GM12878 (cell line): ENCODE measurements around the gene EMP2. TPM values are rescaled to one million over a fixed set of nuclear protein-coding genes. Genes with fewer than 3 reads are reported as not detected.

Source experiments
- ATAC-seq: fragments of 200-7000 bp; cut with Tn5 transposase; 3 replicates; pipeline ENCODE4 v1.9.1; 2020; ENCODE audit warnings: mild to moderate bottlenecking, moderate library complexity
- BruUV-seq: library from RNA; stranded (reverse); fragments of 400-500 nt; replicated peaks from 2 replicates; lab custom pipeline; 2021; lab: Mats Ljungman, UMichigan
- CTCF ChIA-PET: fragments of 300-600 bp; sonication (Branson Sonifier 250); formaldehyde crosslinking; extraction: SDS; loops from one replicate; lab custom pipeline; 2021; ENCODE audit warnings: inconsistent platforms; lab: Yijun Ruan, JAX
- POLR2A ChIA-PET: fragments of 350-600 bp; formaldehyde crosslinking; extraction: SDS; loops from one replicate; lab custom pipeline; 2021; ENCODE audit warnings: inconsistent platforms; lab: Charles Lee
- RAD21 ChIA-PET: fragments of 300-600 bp; sonication (Branson Sonifier 250); formaldehyde crosslinking; loops from one replicate; lab custom pipeline; 2023; ENCODE audit warnings: antibody characterized with exemption; ENCODE audit not compliant: unreplicated experiment; lab: Charles Lee
- SMC1A ChIA-PET: fragments of 300-600 bp; sonication (Branson Sonifier 250); formaldehyde crosslinking; loops from one replicate; lab custom pipeline; 2023; ENCODE audit not compliant: unreplicated experiment, uncharacterized antibody; lab: Charles Lee
- DNase-seq: peaks from one replicate; pipeline ENCODE4 v3.0.0-alpha.2; 2011; ENCODE audit warnings: low read depth, low spot score
- FAIRE-seq: peaks from 3 replicates; lab custom pipeline; 2011; peaks lifted over from hg19 to GRCh38; lab: Jason Lieb, UNC
- H2AFZ ChIP-seq: 2 replicates; pipeline ENCODE4 v1.6.0; 2011; ENCODE audit warnings: low read depth, low read length, control low read depth; ENCODE audit not compliant: control insufficient read depth
- H3K27ac ChIP-seq: 2 replicates; pipeline ENCODE4 v1.5.1; 2011; ENCODE audit warnings: control low read depth; ENCODE audit not compliant: control insufficient read depth, insufficient read depth
- H3K27me3 ChIP-seq, 2 experiments: replicated peaks in 1 of 2; 2 replicates each; pipeline versions ENCODE4 v1.6.0 to v1.6.1; 2011; ENCODE audit warnings: low read length in 1 of 2; ENCODE audit not compliant: control insufficient read depth in 2 of 2, insufficient read depth in 2 of 2
- H3K36me3 ChIP-seq, 2 experiments: 2 replicates each; pipeline ENCODE4 v1.5.1; 2011; ENCODE audit warnings: low read length in 1 of 2; ENCODE audit not compliant: control insufficient read depth in 2 of 2, insufficient read depth in 2 of 2
- H3K4me1 ChIP-seq: 2 replicates; pipeline ENCODE4 v1.6.1; 2011; ENCODE audit warnings: mild to moderate bottlenecking, low read length, moderate library complexity, mixed read lengths; ENCODE audit not compliant: control insufficient read depth, insufficient read depth
- H3K4me2 ChIP-seq: 2 replicates; pipeline ENCODE4 v1.6.0; 2011; ENCODE audit warnings: control low read depth; ENCODE audit not compliant: control insufficient read depth, insufficient read depth
- H3K4me3 ChIP-seq: fragments of 200-600 bp; sonication (generic); 2 replicates; pipeline ENCODE4 v1.5.1; 2016
- H3K79me2 ChIP-seq: 2 replicates; pipeline ENCODE4 v1.6.0; 2011; ENCODE audit warnings: low read length; ENCODE audit not compliant: control insufficient read depth, insufficient read depth
- H3K9ac ChIP-seq: 2 replicates; pipeline ENCODE4 v1.8.0; 2011; ENCODE audit warnings: low read length, control low read depth, mixed read lengths; ENCODE audit not compliant: control insufficient read depth, insufficient read depth
- H3K9me3 ChIP-seq: replicated peaks from 3 replicates; pipeline ENCODE4 v1.5.1; 2011; ENCODE audit warnings: mild to moderate bottlenecking, low read length; ENCODE audit not compliant: control insufficient read depth, insufficient read depth
- H4K20me1 ChIP-seq: 2 replicates; pipeline ENCODE4 v1.6.0; 2011; ENCODE audit not compliant: control insufficient read depth, insufficient read depth
- CHD1 ChIP-seq: IDR thresholded peaks from 2 replicates; pipeline ENCODE4 v1.6.1; 2012; ENCODE audit warnings: low read depth, low read length, improper control_type of control experiment
- ETV6 ChIP-seq, 2 experiments: fragments of 450-650 bp in 1 of 2; IDR thresholded peaks in 1 of 2; conservative IDR thresholded peaks in 1 of 2; 2 replicates each; pipeline ENCODE4 v1.6.1; 2014; ENCODE audit warnings: antibody characterized with exemption in 1 of 2, borderline replicate concordance in 1 of 2, low read depth in 1 of 2, mild to moderate bottlenecking in 1 of 2, moderate library complexity in 1 of 2
- IRF4 ChIP-seq: IDR thresholded peaks from 2 replicates; pipeline ENCODE4 v1.6.1; 2011; ENCODE audit warnings: low read depth, low read length
- JUNB ChIP-seq: IDR thresholded peaks from 2 replicates; pipeline ENCODE4 v1.6.1; 2016; ENCODE audit warnings: antibody characterized with exemption, mild to moderate bottlenecking
- KAT2A ChIP-seq: conservative IDR thresholded peaks from 2 replicates; pipeline ENCODE4 v1.6.1; 2011; ENCODE audit warnings: low read depth, low read length; ENCODE audit not compliant: control insufficient read depth
- RAD21 ChIP-seq: IDR thresholded peaks from 2 replicates; pipeline ENCODE4 v1.6.1; 2011; ENCODE audit warnings: mild to moderate bottlenecking, low read depth, low read length, moderate library complexity; ENCODE audit not compliant: insufficient read depth
- RELA ChIP-seq: fragments of 450-650 bp; IDR thresholded peaks from 2 replicates; pipeline ENCODE4 v1.8.0; 2014; ENCODE audit warnings: borderline replicate concordance; ENCODE audit not compliant: partially characterized antibody
- ZNF622 ChIP-seq: fragments of 450-650 bp; IDR thresholded peaks from 2 replicates; pipeline ENCODE4 v1.6.1; 2017; ENCODE audit warnings: mild to moderate bottlenecking, inconsistent platforms
- WGBS: methylation state at CpG from one replicate; pipeline ENCODE4 v1.1.6; 2016; ENCODE audit warnings: low lambda C conversion rate; ENCODE audit not compliant: insufficient replicate concordance, insufficient coverage; ENCODE audit errors: missing lambda C conversion rate; 5-methylcytosine and 5-hydroxymethylcytosine counted together
- in situ Hi-C: fragments of 300-500 bp; cut with MboI; formaldehyde crosslinking; loops from 9 replicates; pipeline ENCODE4 v1.14.3; 2018; ENCODE audit warnings: mixed read lengths
- intact Hi-C: fragments of 100-400 bp; cut with micrococcal nuclease; formaldehyde crosslinking; loops from one replicate; pipeline ENCODE4 v1.14.2; 2022; ENCODE audit not compliant: unreplicated experiment
- polyA plus RNA-seq, 11 experiments: library from polyadenylated mRNA; depleted of rRNA in 4 of 11; unstranded in 6 of 11; stranded (reverse) in 5 of 11; fragments of >200 nt; fragmentation: Nextera tagmentation in 4 of 11; fragmentation: Illumina TruSeq in 1 of 11; extraction: Ambion mirVana in 4 of 11; extraction: Trizol in 1 of 11; gene quantifications; 1 replicate in 1 of 11; 2 replicates in 10 of 11; pipeline versions ENCODE4 v1.2.1 to v1.2.3, GENCODE V29; 2011 to 2016; ENCODE audit warnings: inconsistent platforms in 2 of 11, missing spikeins in 2 of 11, low read depth in 1 of 11
- total RNA-seq, 4 experiments: library from RNA; depleted of rRNA in 3 of 4; stranded (reverse); fragments of >200 nt in 3 of 4; fragmentation: Illumina TruSeq in 1 of 4; extraction: Trizol in 1 of 4; gene quantifications; 2 replicates each; pipeline versions ENCODE4 v1.2.1 to v1.2.3, GENCODE V29; 2013 to 2021
- TF ChIP-seq, protein P1 (sequence below): fragments of 450-650 bp; formaldehyde crosslinking; IDR thresholded peaks from 2 replicates; pipeline ENCODE4 v1.5.0; 2022; ENCODE audit warnings: mild to moderate bottlenecking, missing genetic modification characterization
- TF ChIP-seq, protein P2 (sequence below), 3 experiments: IDR thresholded peaks in 2 of 3; conservative IDR thresholded peaks in 1 of 3; 2 replicates each; pipeline ENCODE4 v1.5.1; 2011; ENCODE audit warnings: low read depth in 3 of 3, low read length in 3 of 3, mild to moderate bottlenecking in 3 of 3, control low read depth in 2 of 3, moderate library complexity in 2 of 3, inconsistent platforms in 1 of 3, mixed read lengths in 1 of 3; ENCODE audit not compliant: control insufficient read depth in 2 of 3, insufficient read depth in 1 of 3; ENCODE audit errors: extremely low read depth in 1 of 3
- TF ChIP-seq, protein P3 (sequence below): fragments of 450-650 bp; formaldehyde crosslinking; IDR thresholded peaks from 2 replicates; pipeline ENCODE4 v1.4.0; 2020; ENCODE audit warnings: mild to moderate bottlenecking, moderate library complexity

Gene EMP2
- total and polyA plus RNA-seq, 10 of the 15 experiments (the other 5 are each of a cell fraction or from before 2014, with no cell fraction given) = 0.41 to 10.4 (median 3.8) TPM

DNA sequence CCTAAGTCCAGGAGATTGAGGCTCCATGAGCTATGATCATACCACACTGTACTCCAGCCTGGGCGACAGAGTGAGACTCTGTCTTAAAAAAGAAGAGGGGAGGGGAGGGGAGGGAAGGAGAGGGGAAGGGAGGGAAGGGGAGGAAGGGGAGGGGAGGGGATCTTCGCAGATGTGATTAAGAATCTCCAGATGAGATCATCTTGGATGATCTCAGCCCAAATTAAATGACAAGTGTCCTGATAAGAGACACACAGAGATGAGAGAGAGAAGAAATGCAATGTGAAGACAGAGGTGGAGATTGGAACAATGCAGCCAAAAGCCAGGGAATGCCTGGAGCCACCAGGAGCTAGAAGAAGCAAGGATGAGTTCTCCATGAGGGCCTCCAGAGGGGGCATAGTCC is 70.1 kb downstream of the EMP2 start (continued):
- TF ChIP-seq, protein P1, sequence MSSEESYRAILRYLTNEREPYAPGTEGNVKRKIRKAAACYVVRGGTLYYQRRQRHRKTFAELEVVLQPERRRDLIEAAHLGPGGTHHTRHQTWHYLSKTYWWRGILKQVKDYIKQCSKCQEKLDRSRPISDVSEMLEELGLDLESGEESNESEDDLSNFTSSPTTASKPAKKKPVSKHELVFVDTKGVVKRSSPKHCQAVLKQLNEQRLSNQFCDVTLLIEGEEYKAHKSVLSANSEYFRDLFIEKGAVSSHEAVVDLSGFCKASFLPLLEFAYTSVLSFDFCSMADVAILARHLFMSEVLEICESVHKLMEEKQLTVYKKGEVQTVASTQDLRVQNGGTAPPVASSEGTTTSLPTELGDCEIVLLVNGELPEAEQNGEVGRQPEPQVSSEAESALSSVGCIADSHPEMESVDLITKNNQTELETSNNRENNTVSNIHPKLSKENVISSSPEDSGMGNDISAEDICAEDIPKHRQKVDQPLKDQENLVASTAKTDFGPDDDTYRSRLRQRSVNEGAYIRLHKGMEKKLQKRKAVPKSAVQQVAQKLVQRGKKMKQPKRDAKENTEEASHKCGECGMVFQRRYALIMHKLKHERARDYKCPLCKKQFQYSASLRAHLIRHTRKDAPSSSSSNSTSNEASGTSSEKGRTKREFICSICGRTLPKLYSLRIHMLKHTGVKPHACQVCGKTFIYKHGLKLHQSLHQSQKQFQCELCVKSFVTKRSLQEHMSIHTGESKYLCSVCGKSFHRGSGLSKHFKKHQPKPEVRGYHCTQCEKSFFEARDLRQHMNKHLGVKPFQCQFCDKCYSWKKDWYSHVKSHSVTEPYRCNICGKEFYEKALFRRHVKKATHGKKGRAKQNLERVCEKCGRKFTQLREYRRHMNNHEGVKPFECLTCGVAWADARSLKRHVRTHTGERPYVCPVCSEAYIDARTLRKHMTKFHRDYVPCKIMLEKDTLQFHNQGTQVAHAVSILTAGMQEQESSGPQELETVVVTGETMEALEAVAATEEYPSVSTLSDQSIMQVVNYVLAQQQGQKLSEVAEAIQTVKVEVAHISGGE (CRISPR knock-in tag) = no peak

DNA sequence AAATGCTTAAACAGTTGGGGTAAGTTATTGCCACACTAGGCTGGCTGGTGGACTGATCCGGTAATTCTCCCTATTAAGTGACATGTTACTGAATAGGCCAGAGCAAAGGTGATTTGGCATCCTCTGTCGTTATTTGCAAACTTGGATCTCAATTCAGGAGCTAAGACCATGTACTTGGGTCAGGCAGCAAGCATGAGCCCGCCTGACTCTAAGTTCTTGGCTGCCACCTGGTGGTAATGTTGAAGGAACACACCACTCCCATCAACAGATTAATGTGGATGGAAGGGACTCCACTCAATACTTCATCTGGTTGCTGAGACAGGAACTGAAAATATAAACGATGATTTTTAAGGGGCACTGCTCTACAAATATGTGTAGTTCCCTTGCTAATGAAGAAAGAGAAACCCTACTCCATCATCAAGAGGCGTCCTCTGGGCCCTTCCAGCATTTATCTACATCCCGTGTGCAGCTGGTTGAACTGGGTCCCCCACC is 70.8 kb downstream of the EMP2 start:
- ChIA-PET POLR2A (interaction anchor here (1.2 to 2.6 kb wide), 2 partner anchors 195 to 197 kb away, joined by 4 to 9 read pairs; no protein-coding TSS in a partner anchor), SMC1A (interaction anchor here (0.7 to 12.7 kb wide), 16 partner anchors 11 to 1370 kb away, joined by 3 to 193 read pairs (median 4); partner anchors contain the start of gene GRIN2A)
- TF ChIP-seq JUNB (no peak), IRF4 (0 out of 2 replicates have a peak, but pooled peaks have one; percentile 48), ETV6 (conservative IDR thresholded peaks at IDR 0.05 in 1 of 2, IDR thresholded peaks at IDR 0.05 in 1 of 2; ENCODE audit: borderline replicate concordance in 1 of 2, low read depth in 1 of 2) (no peak), RELA (peak; percentile 24), CHD1 (no peak), ZNF622 (no peak), KAT2A (no peak), RAD21 (peak; percentile 97)
- TF ChIP-seq, protein P2, sequence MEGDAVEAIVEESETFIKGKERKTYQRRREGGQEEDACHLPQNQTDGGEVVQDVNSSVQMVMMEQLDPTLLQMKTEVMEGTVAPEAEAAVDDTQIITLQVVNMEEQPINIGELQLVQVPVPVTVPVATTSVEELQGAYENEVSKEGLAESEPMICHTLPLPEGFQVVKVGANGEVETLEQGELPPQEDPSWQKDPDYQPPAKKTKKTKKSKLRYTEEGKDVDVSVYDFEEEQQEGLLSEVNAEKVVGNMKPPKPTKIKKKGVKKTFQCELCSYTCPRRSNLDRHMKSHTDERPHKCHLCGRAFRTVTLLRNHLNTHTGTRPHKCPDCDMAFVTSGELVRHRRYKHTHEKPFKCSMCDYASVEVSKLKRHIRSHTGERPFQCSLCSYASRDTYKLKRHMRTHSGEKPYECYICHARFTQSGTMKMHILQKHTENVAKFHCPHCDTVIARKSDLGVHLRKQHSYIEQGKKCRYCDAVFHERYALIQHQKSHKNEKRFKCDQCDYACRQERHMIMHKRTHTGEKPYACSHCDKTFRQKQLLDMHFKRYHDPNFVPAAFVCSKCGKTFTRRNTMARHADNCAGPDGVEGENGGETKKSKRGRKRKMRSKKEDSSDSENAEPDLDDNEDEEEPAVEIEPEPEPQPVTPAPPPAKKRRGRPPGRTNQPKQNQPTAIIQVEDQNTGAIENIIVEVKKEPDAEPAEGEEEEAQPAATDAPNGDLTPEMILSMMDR (IDR thresholded peaks at IDR 0.05 in 2 of 3, conservative IDR thresholded peaks at IDR 0.05 in 1 of 3; ENCODE audit: control insufficient read depth in 2 of 3, extremely low read depth in 1 of 3, insufficient read depth in 1 of 3, low read depth in 3 of 3, low read length in 3 of 3) = peak; percentile 77 to 92 (median 86)
- TF ChIP-seq, protein P3, sequence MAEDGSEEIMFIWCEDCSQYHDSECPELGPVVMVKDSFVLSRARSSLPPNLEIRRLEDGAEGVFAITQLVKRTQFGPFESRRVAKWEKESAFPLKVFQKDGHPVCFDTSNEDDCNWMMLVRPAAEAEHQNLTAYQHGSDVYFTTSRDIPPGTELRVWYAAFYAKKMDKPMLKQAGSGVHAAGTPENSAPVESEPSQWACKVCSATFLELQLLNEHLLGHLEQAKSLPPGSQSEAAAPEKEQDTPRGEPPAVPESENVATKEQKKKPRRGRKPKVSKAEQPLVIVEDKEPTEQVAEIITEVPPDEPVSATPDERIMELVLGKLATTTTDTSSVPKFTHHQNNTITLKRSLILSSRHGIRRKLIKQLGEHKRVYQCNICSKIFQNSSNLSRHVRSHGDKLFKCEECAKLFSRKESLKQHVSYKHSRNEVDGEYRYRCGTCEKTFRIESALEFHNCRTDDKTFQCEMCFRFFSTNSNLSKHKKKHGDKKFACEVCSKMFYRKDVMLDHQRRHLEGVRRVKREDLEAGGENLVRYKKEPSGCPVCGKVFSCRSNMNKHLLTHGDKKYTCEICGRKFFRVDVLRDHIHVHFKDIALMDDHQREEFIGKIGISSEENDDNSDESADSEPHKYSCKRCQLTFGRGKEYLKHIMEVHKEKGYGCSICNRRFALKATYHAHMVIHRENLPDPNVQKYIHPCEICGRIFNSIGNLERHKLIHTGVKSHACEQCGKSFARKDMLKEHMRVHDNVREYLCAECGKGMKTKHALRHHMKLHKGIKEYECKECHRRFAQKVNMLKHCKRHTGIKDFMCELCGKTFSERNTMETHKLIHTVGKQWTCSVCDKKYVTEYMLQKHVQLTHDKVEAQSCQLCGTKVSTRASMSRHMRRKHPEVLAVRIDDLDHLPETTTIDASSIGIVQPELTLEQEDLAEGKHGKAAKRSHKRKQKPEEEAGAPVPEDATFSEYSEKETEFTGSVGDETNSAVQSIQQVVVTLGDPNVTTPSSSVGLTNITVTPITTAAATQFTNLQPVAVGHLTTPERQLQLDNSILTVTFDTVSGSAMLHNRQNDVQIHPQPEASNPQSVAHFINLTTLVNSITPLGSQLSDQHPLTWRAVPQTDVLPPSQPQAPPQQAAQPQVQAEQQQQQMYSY (CRISPR knock-in tag) = no peak

More for the DNA sequence above, 70.8 kb downstream of the EMP2 start:
- in situ Hi-C loops (loop anchor here (5.0 kb wide), 3 partner anchors 197 to 252 kb away; no protein-coding TSS in a partner anchor), intact Hi-C loops (loop anchor here (1.0 to 2.0 kb wide), 4 partner anchors 194 to 1251 kb away; partner anchors contain the start of gene GRIN2A)
- RAD21 ChIA-PET = interaction anchor here (0.6 to 7.3 kb wide), 20 partner anchors 8 to 1251 kb away, joined by 3 to 92 read pairs (median 4); partner anchors contain the start of genes ATF7IP2 and GRIN2A
- Histone ChIP-seq H3K9me3 (no peaks in the 10 kb centered on the region), H3K27ac (no peak overlapping the region), H3K36me3 (no peaks in the 10 kb centered on the region), H3K4me2 (no peak overlapping the region), H2AFZ (no peak overlapping the region), H4K20me1 (no peaks in the 10 kb centered on the region), H3K9ac (no peak overlapping the region), H3K4me3 (no peak overlapping the region), H3K27me3 (no peaks in the 10 kb centered on the region), H3K4me1 (peaks cover 3% of the 10 kb centered on the region; the same call in 1 of the 2 replicates), H3K79me2 (no peaks in the 10 kb centered on the region)
- ATAC-seq (peak; percentile 99), DNase-seq (peak; percentile 70), FAIRE-seq (peak; percentile 99)
- WGBS = 5% methylated on average over 6 of the region's 6 CpGs
- CTCF ChIA-PET = interaction anchor here (0.6 to 9.7 kb wide), 25 partner anchors 12 to 1349 kb away, joined by 3 to 136 read pairs (median 4); partner anchors contain the start of gene GRIN2A
- BruUV-seq = no TSS peak
